Osteoblast (primary cell): Measurements from ENCODE around the gene NAE1. TPM values are rescaled to one million over a fixed set of nuclear protein-coding genes. Genes with fewer than 3 reads are reported as not detected.

Experiments used
- DNase-seq: peaks from one replicate; pipeline ENCODE4 v3.0.0; 2011; ENCODE audit warnings: low spot score, mixed read lengths; ENCODE audit not compliant: insufficient read length; ENCODE audit errors: missing footprints
- H2AFZ ChIP-seq: 2 replicates; pipeline ENCODE4 v1.6.0; 2011; ENCODE audit warnings: mild to moderate bottlenecking, low read length
- H3K27ac ChIP-seq: 2 replicates; pipeline ENCODE4 v1.5.1; 2011; ENCODE audit warnings: mild to moderate bottlenecking, low read depth, low read length, moderate library complexity
- H3K27me3 ChIP-seq: 2 replicates; pipeline ENCODE4 v1.6.0; 2012; ENCODE audit warnings: mild to moderate bottlenecking, control low read depth, inconsistent platforms, low read length, moderate library complexity; ENCODE audit not compliant: insufficient read depth
- H3K36me3 ChIP-seq: 2 replicates; pipeline ENCODE4 v1.5.1; 2011; ENCODE audit warnings: mild to moderate bottlenecking, low read length, control low read depth, moderate library complexity; ENCODE audit not compliant: insufficient read depth
- H3K4me1 ChIP-seq: 2 replicates; pipeline ENCODE4 v1.5.1; 2011; ENCODE audit warnings: mild to moderate bottlenecking, low read length, control low read depth, moderate library complexity; ENCODE audit not compliant: insufficient read depth
- H3K4me2 ChIP-seq: 2 replicates; pipeline ENCODE4 v1.6.0; 2011; ENCODE audit warnings: mild to moderate bottlenecking, low read length; ENCODE audit not compliant: insufficient read depth
- H3K4me3 ChIP-seq: fragments of 200-600 bp; sonication (generic); 3 replicates; pipeline ENCODE4 v1.5.1; 2012; ENCODE audit warnings: mild to moderate bottlenecking, low read length, inconsistent platforms; ENCODE audit not compliant: insufficient read depth
- H3K79me2 ChIP-seq: 2 replicates; pipeline ENCODE4 v1.6.0; 2012; ENCODE audit warnings: mild to moderate bottlenecking, low read length, control low read depth, inconsistent platforms; ENCODE audit not compliant: insufficient read depth
- H3K9me3 ChIP-seq: 2 replicates; pipeline ENCODE4 v1.5.1; 2011; ENCODE audit warnings: low read depth, low read length, control low read depth
- H4K20me1 ChIP-seq: 2 replicates; pipeline ENCODE4 v1.6.0; 2012; ENCODE audit warnings: mild to moderate bottlenecking, low read length, control low read depth; ENCODE audit not compliant: insufficient read depth
- total RNA-seq: library from RNA; depleted of rRNA; stranded (reverse); fragments of >200 nt; gene quantifications from 2 replicates; pipeline ENCODE4 v1.2.3, GENCODE V29; 2012
- TF ChIP-seq, protein P1 (sequence below): IDR thresholded peaks from 2 replicates; pipeline ENCODE4 v1.5.1; 2011; ENCODE audit warnings: mild to moderate bottlenecking, low read depth, low read length, moderate library complexity; ENCODE audit errors: extremely low read depth

The NAE1 gene
- total RNA-seq, 1 donor, result 73.5 TPM

DNA sequence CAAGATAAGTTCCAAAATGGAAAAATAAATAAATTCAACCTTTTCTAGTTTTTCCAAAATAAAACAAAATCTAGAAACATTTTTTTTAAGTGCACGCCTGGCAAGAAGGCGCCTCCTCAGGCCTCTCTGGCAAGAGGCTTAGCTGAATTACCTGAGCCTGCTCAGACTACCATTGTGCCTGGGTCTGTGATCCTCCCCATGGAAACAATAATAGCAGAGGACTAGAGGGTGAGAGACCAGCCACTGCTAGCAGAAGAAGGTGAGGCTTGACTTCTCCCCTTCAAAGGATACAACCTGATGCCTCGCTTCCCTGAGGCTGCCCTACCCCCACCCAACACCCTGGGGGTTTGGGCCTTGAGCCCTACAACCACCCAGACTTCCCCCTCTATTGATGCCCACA, 44.2 kb downstream of the NAE1 start:
- Histone ChIP-seq H3K9me3 (no peaks in the 10 kb centered on the region), H3K4me3 (no peak overlapping the region), H3K27ac (no peak overlapping the region), H3K79me2 (no peaks in the 10 kb centered on the region), H2AFZ (no peak overlapping the region), H3K4me1 (no peaks in the 10 kb centered on the region), H4K20me1 (no peaks in the 10 kb centered on the region), H3K36me3 (no peaks in the 10 kb centered on the region), H3K27me3 (no peaks in the 10 kb centered on the region), H3K4me2 (no peak overlapping the region)
- TF ChIP-seq, protein P1, sequence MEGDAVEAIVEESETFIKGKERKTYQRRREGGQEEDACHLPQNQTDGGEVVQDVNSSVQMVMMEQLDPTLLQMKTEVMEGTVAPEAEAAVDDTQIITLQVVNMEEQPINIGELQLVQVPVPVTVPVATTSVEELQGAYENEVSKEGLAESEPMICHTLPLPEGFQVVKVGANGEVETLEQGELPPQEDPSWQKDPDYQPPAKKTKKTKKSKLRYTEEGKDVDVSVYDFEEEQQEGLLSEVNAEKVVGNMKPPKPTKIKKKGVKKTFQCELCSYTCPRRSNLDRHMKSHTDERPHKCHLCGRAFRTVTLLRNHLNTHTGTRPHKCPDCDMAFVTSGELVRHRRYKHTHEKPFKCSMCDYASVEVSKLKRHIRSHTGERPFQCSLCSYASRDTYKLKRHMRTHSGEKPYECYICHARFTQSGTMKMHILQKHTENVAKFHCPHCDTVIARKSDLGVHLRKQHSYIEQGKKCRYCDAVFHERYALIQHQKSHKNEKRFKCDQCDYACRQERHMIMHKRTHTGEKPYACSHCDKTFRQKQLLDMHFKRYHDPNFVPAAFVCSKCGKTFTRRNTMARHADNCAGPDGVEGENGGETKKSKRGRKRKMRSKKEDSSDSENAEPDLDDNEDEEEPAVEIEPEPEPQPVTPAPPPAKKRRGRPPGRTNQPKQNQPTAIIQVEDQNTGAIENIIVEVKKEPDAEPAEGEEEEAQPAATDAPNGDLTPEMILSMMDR, result no peak
- no peak for DNase-seq

GRCh38 chr16:66776457-66776856, 54.3 kb downstream of the NAE1 start:
- Histone ChIP-seq H3K4me2 (no peak overlapping the region), H3K36me3 (no peaks in the 10 kb centered on the region), H3K9me3 (no peaks in the 10 kb centered on the region), H2AFZ (no peak overlapping the region), H3K27ac (no peak overlapping the region), H3K79me2 (no peaks in the 10 kb centered on the region), H3K4me3 (no peak overlapping the region), H3K4me1 (no peaks in the 10 kb centered on the region), H3K27me3 (no peaks in the 10 kb centered on the region), H4K20me1 (no peaks in the 10 kb centered on the region)
- TF ChIP-seq, protein P1, result no peak
- DNase-seq, result no peak

DNA sequence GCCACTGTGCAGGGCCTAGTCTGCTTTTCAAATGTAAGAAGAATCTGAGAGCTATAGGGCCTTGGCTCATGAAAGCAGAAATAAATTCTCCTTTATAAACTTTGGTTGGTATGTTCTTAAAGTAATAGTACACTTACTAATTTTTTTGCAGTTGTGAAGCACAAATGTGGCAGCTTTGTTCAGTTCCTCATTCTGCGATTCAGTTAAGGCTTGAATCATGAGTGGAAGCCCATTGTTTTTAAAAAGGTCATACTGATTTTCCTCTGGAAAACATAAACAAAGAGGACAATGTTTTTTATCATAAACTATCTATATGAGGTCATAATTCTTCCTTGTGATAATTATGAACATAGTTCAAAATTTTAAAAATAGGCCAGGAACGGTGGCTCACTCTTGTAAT, 55.8 kb downstream of the NAE1 start:
- Histone ChIP-seq H3K4me1 (no peaks in the 10 kb centered on the region), H3K4me2 (no peak overlapping the region), H3K27ac (no peak overlapping the region), H3K36me3 (no peaks in the 10 kb centered on the region), H3K9me3 (no peaks in the 10 kb centered on the region), H3K4me3 (no peak overlapping the region), H4K20me1 (no peaks in the 10 kb centered on the region), H3K79me2 (no peaks in the 10 kb centered on the region), H3K27me3 (no peaks in the 10 kb centered on the region), H2AFZ (no peak overlapping the region)
- no peak for DNase-seq
- TF ChIP-seq, protein P1, result no peak

DNA sequence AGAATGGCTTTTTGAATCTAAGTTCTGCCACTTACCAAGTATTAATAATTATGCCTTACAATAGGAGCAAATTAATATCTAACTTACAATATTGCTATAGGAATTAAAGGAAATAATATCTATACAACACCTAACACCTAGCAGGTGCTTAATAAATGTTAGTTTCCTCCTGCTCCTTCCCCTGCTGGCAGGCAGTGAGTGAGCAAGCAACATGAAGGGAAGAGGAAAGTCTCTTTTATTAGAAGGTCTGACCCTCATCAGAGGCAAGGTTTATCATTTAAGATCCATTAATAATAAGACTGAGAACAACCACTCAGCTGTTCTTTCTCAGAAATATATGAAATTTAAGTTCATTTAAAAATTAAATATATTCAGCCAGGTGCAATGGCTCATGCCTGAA, 72.7 kb downstream of the NAE1 start:
- DNase-seq, result no peak
- H4K20me1 ChIP-seq, result no peaks in the 10 kb centered on the region
- H2AFZ ChIP-seq, result no peak overlapping the region
- H3K4me1 ChIP-seq, result no peaks in the 10 kb centered on the region
- H3K27ac ChIP-seq, result no peak overlapping the region
- H3K9me3 ChIP-seq, result no peaks in the 10 kb centered on the region
- TF ChIP-seq, protein P1, result peak; percentile 5
- no peaks in the 10 kb centered on the region for H3K79me2 ChIP-seq
- peaks cover 2% of the 10 kb centered on the region for H3K27me3 ChIP-seq
- H3K36me3 ChIP-seq, result no peaks in the 10 kb centered on the region
- no peak overlapping the region for H3K4me3 ChIP-seq
- H3K4me2 ChIP-seq, result no peak overlapping the region
